GM18951 (cell line): ENCODE measurements around the gene UGGT2.
"Not testable (repeated sequence)": the region's sequence is repeated elsewhere in the genome, so short reads cannot be mapped to it uniquely, and the experiment has no call there.

Experiments
- POLR2A ChIP-seq: IDR thresholded peaks from 4 replicates; pipeline ENCODE4 v1.6.1; 2011; ENCODE audit warnings: mild to moderate bottlenecking; ENCODE audit not compliant: insufficient read length, insufficient read depth; ENCODE audit errors: extremely low read depth
- in situ Hi-C: fragments of 300-500 bp; cut with MboI; formaldehyde crosslinking; loops from one replicate; pipeline ENCODE4 v1.12.0; 2022; ENCODE audit warnings: low sequenced_read_pairs, mixed read lengths, inconsistent platforms; ENCODE audit not compliant: unreplicated experiment

Gene UGGT2

DNA sequence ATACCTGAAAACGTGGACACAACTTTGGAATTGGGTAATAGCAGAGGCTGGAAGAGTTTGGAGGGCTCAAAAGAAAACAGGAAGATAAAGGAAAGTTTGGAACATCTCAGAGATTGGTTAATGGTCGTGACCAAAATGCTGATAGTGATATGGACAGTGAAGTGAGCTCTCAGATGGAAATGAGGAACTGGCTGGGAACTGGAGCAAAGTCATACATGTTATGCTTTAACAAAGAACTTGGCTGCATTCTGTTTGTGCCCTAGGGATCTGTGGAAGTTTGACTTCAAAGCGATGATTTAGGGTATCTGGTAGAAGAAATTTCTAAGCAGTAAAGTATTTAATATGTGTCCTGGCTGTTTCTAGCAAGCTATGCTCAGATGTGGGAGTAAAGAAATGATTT lies 240.1 kb downstream of the UGGT2 start:
- in situ Hi-C loops: no loop called here
- no peak for TF ChIP-seq POLR2A

DNA sequence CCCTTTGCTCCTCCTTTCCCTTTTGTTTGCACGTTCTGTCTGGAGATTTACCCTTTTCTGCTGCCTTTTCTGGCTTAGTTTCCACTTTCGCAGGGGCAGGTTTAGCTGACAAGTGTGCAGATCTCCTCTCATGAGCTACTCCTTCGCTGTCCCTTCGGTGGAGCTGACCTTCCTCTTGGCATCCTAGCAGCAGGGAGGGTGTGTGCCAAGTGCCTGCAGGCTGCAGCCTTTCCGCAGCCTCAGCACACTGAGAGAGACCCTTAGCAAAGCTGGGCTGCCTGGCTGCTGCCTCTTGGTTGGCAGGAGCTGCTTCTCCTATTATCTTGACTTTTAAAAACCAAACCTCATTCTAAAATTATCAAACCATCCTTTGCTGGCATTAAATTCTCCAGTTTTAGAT lies 243.8 kb downstream of the UGGT2 start:
- no peak for TF ChIP-seq POLR2A
- in situ Hi-C loops: no loop called here

DNA sequence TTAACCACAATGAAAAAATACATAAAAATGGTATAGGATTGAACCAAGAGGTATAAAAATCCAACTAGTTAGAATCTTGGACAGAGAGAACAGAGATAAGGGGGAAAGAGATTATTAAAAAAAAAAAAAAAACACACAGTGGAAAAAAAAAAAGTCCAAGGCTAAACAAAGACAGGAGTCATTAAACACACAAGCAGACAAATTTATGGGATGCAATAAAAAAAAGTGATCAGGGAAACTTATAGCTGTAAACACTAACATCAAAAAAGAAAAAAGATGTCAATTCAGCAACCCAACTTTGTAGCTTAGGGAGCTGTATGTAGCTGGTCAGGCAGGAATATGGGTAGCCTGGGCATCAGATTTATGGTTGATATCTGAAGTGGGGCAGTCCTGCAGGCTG lies 247.3 kb downstream of the UGGT2 start:
- TF ChIP-seq POLR2A: no peak
- in situ Hi-C loops: no loop called here

DNA sequence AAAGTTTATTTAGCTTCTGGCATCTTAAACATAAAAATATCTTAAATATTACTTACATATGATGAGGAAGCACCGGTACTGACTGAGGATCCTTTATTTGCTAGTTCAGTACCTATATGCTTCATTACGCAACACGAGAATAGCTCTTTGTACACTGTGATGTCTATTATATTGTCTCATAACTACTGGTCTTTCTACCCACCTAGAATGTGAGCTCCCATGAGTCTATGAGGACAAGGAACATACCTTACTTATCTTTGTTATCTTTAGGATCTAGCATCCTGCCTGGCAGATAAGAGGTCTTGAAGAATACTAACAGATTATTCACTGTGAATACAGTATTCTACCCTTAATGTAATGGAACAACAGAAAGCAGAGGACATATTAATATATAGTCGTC lies 251.4 kb downstream of the UGGT2 start:
- TF ChIP-seq POLR2A: no peak
- in situ Hi-C loops: no loop called here

DNA sequence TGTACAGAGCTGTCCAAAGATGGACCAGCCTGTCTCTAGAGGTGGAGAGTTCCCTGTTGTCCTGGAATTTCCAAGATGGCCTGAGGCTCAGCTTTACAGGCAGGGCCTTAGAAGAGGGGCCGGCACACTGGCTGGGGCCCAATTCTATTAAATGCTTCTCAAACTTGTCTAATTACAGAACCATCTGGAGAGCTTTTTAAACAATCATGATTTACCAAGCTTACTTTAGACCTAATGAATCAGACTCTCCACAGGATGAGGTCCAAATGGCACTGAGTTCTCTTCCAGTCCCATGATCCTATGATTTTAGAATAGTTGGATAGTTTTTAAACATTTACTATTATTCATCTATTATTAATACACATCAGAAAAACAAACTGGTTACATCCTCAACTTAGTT lies 252.8 kb downstream of the UGGT2 start:
- in situ Hi-C loops: no loop called here
- TF ChIP-seq POLR2A: no peak

DNA sequence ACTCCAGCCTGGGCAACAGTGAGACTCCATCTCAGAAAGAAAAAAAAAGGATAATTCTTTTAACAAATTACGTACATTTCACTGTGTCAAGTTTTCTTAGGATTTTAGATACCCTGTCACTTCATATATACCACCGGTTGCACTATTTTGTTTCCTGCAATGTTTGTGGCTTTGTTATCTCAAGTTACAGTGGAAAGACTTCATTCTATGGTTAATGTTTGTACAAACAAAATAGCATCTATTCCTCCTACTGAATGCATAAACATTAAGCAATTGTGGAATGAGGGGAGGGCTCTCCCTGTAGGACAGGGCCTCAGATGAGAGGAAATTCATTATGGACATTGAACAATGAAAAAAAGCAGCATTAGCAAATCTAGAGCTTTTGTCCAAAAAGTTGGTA lies 256.2 kb downstream of the UGGT2 start:
- TF ChIP-seq POLR2A: no peak
- in situ Hi-C loops: no loop called here

DNA sequence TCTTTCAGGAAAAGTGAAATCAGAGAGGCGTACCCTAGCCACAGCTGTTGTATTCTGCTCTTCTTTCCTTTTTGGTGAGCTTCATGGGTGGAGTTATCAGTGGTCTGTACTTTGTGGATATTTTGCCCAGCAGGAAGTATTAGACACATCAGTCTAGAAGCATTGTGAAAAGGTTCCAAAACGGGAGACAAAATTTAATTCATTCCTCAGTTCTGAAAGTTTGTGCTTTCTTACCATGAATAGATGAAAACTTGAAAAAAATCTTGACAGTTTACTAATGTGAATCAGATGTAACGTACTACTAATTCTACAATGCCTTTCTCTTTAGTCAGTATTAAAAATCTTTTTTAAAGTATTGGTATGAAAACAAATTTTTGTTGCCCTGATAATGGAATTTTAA lies 259.4 kb downstream of the UGGT2 start:
- in situ Hi-C loops: no loop called here

DNA sequence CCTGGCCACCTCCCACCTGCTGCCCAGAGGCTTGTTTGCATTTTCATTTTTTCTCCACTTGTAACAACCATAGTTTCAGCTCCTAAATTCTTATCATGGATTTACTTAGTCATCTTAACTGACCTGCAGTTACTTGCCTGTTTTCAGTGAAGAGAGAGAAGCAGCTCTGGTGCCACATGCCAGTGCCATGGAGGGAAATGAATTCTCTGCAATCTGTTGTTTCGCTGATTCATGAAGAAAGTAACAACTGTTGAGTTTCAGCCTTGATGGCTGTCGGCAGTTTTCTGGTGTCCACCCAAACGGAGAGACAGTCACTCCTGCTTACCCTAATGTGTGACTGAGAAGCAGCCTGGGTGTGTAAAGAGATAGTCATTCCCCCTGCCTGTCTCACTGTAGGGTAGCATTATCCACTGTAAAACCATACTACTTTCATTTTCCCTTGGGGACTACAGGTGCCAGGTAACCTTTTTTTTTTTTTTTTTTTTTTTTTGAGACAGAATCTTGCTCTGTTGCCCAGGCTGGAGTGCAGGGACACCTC lies 260.1 kb downstream of the UGGT2 start:
- no peak for TF ChIP-seq POLR2A
- in situ Hi-C loops: no loop called here

More for the DNA sequence above, 259.4 kb downstream of the UGGT2 start:
- no peak for TF ChIP-seq POLR2A

DNA sequence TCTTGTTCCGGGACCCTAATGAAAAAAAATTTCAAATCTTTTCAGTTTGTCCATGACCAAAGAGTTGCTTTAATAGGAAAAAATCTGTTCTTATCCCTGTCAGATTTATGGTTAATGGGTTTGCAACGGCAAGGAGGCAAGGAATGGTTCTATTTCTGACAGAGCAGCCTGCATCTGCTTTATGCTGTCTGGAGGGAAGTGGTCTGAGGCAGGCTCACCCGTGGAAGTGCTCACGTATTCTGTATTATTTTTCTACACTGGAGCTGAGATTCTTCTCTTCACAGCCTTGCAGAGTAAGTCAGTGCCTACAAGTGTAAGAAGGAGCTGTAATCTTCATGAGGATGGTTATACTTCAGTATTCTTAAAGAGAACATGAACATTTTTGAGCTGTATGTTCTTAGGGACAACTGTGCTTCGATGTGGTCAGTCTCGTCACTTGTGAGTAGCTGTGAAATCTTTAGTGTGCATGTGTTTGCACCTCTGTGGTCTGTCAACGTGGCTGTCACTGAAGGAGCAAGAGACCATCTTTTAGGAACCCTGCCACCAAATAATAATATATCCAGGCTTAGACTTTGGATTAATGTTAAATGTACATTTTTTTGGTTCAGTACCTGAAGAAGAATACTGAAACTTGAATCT lies 262.0 kb downstream of the UGGT2 start:
- no peak for TF ChIP-seq POLR2A
- in situ Hi-C loops: no loop called here

DNA sequence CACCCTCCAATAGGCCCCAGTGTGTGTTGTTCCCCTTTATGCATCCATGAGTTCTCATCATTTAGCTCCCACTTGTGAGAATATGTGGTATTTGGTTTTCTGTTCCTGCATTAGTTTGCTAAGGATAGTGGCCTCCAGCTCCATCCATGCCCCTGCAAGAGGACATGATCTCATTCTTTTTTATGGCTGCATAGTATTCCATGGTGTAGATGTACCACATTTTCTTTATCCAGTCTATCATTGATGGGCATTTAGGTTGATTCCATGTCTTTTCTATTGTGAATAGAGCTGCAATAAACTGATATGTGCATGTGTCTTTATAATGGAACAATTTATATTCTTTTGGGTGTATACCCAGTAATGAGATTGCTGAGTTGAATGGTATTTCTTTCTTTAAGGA lies 263.9 kb downstream of the UGGT2 start:
- in situ Hi-C loops: not testable (repeated sequence)

DNA sequence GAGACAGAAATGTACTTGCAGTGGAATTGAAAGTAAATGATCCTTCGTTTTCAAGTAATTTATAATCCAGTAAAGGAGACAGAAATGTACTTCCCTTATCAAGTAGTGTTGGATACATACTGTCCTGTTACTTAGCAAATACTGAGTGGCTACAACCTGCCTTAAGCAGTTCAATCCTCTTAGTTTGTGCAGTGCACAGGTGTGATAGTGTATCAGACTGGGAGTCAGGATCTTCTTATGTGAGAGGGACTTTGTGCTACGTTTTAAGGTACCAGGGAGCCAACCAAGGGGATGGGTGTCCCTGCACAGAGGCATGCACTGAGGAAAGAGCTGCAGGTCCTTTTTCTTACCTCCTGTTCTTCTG lies 265.1 kb downstream of the UGGT2 start:
- no peak for TF ChIP-seq POLR2A
- in situ Hi-C loops: no loop called here

DNA sequence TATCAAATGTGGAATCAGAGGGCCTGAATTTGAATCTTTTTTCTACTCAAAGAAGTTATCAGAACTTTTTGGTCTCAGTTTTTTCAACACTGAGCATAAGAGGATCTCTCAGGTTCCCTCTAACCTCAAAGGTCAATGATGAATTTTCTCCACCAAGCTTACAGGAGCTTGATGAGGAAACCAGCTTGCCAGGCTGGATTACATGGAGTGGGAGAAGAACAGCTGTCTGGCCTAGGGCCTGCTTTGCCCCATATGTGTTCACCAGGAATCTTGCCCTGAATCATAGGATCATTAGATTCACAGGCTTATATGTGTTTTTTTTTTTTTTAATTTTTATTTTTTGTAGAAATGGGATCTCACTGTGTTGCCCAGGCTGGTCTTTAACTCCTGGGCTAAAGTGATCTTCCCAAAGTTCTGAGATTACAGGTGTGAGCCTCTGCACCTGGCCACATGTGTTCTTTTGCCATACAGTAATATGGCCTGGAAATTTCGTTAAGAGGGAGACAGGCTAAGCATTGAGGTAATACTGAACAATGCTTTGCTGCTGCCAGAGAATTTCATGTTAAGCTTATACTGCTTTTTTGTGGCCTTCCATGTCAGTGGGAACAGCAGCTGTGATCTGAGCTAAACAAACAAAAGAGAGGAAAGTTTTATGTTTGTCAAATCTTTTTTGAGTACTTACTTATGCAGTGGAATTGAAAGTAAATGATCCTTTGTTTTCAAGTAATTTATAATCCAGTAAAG lies 265.7 kb downstream of the UGGT2 start:
- in situ Hi-C loops: no loop called here
- TF ChIP-seq POLR2A: no peak

DNA sequence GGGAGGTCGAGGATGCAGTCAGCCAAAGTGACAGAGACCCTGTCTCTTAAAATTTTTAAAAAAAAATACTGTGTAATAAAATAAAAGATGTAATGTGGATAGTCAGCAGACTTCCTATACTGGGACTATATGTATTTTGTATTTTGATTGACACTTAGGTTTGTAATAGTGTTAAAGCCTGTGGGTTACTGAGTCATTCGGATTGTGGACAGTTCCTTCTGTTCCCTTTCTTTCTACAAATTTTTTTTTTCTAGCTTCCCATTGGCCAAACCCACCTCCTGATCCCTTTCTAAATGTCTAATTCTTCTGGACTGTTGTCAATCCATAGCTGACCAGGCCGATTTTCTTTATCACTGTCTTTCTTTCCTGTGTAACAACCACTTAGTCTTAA lies 268.3 kb downstream of the UGGT2 start:
- TF ChIP-seq POLR2A: no peak
- in situ Hi-C loops: no loop called here

DNA sequence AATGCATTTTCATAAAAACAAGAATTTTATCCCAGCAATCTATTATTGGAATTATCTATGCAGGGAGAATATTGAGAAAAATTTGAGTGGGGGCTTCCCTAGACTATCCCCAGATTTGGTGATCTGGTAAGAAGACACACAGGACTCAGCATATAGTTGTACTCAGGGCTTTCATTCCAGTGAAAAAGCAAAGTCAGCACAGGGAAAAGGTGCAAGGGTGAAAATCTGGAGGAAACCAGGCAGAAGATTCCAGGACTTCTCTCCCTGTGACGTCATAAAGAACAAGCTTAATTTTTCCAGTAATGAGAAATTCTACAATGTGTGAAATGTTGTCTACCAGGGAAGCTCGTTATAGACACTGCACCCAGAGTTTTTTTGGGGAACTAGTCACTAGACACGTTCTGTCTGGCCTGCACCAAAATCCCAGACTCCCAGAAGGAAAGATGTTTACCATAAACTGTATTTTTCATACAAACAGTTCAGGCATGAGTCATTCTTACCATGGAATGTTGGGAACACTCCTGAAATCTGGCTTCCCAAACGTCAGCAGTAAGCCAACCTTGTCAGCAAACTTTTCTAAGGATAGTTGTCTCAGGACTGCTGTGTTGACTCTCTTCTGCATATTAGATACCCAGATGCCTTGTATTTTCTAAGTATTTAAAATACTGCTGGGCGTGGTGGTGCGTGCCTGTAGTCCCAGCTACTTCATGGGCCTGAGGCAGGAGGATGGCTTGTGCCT lies 268.9 kb downstream of the UGGT2 start:
- in situ Hi-C loops: no loop called here
- no peak for TF ChIP-seq POLR2A

DNA sequence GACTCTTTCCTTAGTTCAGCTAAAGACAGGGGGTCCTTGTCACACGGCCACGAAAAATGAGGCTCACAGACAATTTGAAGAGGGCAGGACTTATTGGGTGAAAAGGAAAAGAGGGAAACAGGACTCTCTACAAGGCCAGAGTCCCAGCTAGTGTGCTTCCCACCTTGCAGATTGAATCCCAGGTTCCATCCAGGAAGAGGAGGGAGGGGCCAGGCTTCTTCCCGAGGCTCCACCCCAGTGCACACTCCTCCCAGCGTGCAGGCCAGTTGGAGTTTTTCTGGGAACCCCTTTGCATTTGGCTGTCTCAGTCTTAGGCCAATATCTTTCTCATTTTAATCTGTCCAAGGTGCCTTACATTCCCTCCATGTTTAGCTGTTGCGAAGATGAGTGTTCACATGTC lies 269.5 kb downstream of the UGGT2 start:
- in situ Hi-C loops: no loop called here
- TF ChIP-seq POLR2A: no peak

DNA sequence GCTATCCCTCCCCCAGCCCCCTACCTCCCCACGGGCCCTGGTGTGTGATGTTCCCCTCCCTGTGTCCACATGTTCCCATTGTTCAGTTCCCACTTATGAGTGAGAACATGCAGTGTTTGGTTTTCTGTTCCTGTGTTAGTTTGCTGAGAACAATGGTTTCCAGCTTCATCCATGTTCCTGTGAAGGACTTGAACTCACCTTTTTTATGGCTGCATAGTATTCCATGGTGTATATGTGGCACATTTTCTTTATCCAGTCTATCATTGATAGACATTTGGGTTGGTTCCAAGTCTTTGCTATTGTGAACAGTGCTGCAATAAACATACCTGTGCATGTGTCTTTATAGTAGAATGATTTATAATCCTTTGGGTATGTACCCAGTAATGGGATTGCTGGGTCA lies 271.3 kb downstream of the UGGT2 start:
- in situ Hi-C loops: not testable (repeated sequence)
